ENCODE data around the gene HOXB4. TPM values are rescaled to one million over a fixed set of nuclear protein-coding genes. Genes with fewer than 3 reads are reported as not detected.

HOXB4 gene
- total RNA-seq, 4 donors from 2014 or later: 3.5 to 8.3 (median 5.0) TPM

DNA sequence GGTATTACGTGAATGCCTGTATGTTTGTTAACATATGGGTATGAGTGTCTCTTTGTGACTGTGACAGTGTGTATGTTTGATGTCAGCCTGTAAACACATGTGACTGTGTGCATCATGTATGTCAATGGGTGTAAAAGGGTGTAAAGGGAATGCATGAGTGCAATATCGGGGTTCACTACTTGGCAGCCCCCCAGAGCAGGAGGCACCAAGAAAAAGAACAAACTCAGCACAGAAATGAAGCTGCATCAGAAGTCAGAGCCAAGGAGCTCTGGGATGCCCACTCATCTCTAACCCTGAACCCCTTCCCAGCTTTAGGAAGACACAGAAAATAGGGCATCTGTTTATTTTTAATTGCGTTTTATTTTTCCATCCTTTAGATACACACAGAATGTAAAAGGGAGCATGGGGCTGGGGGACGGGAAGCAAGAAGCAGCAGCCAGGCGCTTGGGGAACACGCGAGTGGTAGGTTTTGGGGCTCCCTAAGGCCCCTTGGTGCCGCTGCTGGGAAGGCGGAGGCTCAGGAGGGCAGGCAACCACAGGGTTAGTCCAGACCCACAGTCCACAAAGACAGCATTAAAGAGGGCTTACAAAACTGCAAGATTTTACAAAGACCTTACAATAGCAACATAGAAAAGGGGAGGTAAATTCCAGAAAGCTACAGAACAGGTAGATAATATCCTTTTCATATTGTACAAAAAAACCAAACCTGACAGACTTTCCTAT, 28.9 kb upstream of the HOXB4 start:
- H3K4me3 ChIP-seq: no peak overlapping the region
- H3K27ac ChIP-seq (replicated peaks in 1 of 4): no peak overlapping the region
- H3K36me3 ChIP-seq: no peaks in the 10 kb centered on the region
- intact Hi-C loops (cut with DNase I): no loop called here
- H3K4me1 ChIP-seq: peaks cover 28 to 41% (median 35%) of the 10 kb centered on the region in 4 donors
- H3K27me3 ChIP-seq: peaks cover 32 to 100% (median 93%) of the 10 kb centered on the region in 4 donors
- TF ChIP-seq POLR2AphosphoS5 (IDR thresholded peaks at IDR 0.05) (no peak), POLR2A (IDR thresholded peaks at IDR 0.05; ENCODE audit: low read depth) (no peak), EP300 (IDR thresholded peaks at IDR 0.05) (no peak)
- TF ChIP-seq, protein P1, sequence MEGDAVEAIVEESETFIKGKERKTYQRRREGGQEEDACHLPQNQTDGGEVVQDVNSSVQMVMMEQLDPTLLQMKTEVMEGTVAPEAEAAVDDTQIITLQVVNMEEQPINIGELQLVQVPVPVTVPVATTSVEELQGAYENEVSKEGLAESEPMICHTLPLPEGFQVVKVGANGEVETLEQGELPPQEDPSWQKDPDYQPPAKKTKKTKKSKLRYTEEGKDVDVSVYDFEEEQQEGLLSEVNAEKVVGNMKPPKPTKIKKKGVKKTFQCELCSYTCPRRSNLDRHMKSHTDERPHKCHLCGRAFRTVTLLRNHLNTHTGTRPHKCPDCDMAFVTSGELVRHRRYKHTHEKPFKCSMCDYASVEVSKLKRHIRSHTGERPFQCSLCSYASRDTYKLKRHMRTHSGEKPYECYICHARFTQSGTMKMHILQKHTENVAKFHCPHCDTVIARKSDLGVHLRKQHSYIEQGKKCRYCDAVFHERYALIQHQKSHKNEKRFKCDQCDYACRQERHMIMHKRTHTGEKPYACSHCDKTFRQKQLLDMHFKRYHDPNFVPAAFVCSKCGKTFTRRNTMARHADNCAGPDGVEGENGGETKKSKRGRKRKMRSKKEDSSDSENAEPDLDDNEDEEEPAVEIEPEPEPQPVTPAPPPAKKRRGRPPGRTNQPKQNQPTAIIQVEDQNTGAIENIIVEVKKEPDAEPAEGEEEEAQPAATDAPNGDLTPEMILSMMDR (IDR thresholded peaks at IDR 0.05): no peak
- WGBS: 54% methylated on average over 9 of the region's 9 CpGs
- no peaks in the 10 kb centered on the region for H3K9me3 ChIP-seq
- no peak for DNase-seq (ENCODE audit: extremely low spot score)

DNA sequence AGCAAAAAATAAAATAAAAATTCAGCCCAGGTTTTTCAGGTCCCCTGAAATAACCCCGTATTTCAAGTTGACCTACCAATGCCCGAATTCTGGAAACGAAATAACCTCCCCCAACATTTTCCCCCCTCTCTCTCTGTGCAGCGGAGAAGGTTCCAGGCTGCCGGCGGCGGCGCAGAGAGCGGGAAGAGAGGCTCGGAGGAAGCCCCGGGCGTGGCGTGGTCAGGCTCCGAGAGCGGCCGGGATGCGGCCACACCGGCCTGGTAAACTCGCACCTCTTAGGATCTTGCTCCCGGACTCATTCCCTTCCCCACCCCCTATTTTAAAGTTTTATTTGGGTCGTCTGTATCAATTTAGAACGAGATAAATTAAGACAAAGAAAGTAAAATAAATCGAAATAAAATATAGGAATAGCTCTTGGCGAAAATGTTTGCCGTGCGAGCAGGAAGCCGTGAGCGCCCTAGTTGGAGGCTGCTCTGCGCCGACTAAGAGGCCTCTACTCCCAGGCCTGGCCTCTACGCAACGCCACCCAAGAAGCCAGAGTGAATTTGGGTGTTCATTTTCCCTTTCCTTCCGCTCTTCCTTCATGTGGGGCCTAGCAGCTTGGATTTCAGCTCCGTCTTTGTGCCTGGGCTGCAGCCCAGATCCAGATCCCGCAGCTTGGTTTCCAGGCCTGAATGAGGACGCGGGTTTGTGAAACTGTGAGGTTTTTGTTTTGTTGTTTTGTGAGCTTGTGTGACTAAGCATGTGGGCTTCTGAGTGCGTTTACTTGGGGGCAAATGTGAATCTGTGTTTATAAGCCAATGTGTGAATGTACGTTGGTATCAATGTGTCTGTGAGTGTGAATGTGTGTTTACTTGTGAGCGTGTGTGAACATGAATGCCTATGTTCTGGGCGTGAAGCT, 28.1 kb upstream of the HOXB4 start:
- intact Hi-C loops (cut with DNase I): no loop called here
- DNase-seq (ENCODE audit: extremely low spot score): no peak

DNA sequence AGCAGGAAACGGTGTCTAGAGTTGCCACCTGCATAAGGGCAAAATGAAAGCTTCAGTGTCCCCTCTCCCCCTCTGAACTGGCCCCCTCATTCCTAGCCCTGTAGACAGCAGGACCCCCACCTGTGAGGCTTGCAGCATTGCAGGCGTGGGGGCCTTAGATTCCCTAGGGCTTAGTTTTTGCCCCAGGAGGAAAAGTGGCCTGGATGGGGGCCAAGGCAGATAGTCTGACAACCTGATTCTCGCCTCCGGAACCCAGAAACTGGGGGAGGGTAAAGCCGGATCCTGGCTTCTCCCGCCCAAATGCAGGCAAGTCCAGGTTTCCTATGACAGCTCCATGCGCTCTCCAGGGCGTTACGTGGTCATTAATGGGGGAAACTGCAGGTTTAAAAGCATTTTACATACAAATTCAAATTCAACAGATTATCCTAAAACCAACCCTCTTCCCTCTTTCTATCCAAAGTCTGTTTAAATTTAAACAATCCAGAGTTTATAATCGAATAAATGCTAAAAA, 27.3 kb upstream of the HOXB4 start:
- Histone ChIP-seq H3K9me3 (no peaks in the 10 kb centered on the region), H3K36me3 (no peaks in the 10 kb centered on the region), H3K27ac (replicated peaks in 1 of 4) (no peak overlapping the region), H3K27me3 (peaks cover 24 to 100% (median 94%) of the 10 kb centered on the region in 4 donors), H3K4me3 (no peak overlapping the region), H3K4me1 (peaks cover 13 to 26% (median 21%) of the 10 kb centered on the region in 4 donors)
- no peak for DNase-seq (ENCODE audit: extremely low spot score)
- WGBS: 54% methylated on average over 6 of the region's 10 CpGs
- intact Hi-C loops (cut with DNase I): no loop called here
- no peak for TF ChIP-seq EP300 (IDR thresholded peaks at IDR 0.05)
- TF ChIP-seq, protein P1 (IDR thresholded peaks at IDR 0.05): no peak
- no peak for TF ChIP-seq POLR2AphosphoS5 (IDR thresholded peaks at IDR 0.05)
- TF ChIP-seq POLR2A (IDR thresholded peaks at IDR 0.05; ENCODE audit: low read depth): no peak

More for the DNA sequence above, 28.1 kb upstream of the HOXB4 start:
- H3K27me3 ChIP-seq: peaks cover 30 to 100% (median 94%) of the 10 kb centered on the region in 4 donors
- no peak overlapping the region for H3K27ac ChIP-seq (replicated peaks in 1 of 4)
- H3K9me3 ChIP-seq: no peaks in the 10 kb centered on the region
- WGBS: 50% methylated on average over 41 of the region's 41 CpGs
- H3K4me3 ChIP-seq: no peak overlapping the region
- H3K4me1 ChIP-seq: peaks cover 21 to 34% (median 29%) of the 10 kb centered on the region in 4 donors
- no peaks in the 10 kb centered on the region for H3K36me3 ChIP-seq
- TF ChIP-seq, protein P1 (IDR thresholded peaks at IDR 0.05): no peak
- no peak for TF ChIP-seq POLR2A (IDR thresholded peaks at IDR 0.05; ENCODE audit: low read depth)
- TF ChIP-seq POLR2AphosphoS5 (IDR thresholded peaks at IDR 0.05): no peak
- no peak for TF ChIP-seq EP300 (IDR thresholded peaks at IDR 0.05)

DNA sequence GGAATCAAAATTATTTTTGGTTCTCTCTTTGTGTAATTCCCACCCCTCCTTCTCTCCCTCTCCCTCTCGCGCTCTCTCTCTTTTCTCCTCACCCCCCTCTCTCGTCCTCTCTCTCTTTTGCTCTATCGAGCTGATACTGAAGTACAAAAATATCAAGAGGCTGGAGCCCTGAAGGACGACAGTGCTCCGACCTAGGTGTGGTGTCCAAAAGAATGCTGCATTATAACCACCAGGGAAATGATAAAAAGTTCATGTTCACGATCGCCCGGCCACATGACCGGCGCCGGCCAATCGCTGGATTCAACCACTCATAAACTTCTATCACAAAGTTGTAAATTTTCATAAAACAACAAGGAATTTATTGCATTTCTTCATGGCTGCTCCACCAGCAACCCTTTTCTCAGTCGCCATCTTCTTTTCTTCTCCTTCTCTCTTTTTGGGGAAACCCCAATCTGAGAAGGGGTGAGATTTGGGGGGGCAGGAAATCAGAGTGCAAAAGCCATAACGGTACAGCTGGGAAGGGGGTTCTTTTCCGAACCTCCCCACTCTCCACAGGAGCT, 26.7 kb upstream of the HOXB4 start, which contains the start of gene HOXB6:
Gene HOXB6, minus strand, starts transcription at position 217 of the 560 bp plus-strand sequence. CDS start 6,836 bp downstream, outside the sequence.
- intact Hi-C loops (cut with DNase I): no loop called here
- H3K9me3 ChIP-seq: no peaks in the 10 kb centered on the region
- peak within 1 kb of the TSS in 2 of 4 donors; percentile 8 to 16 for H3K4me3 ChIP-seq
- peaks cover 7 to 20% (median 15%) of the 10 kb centered on the region in 4 donors for H3K4me1 ChIP-seq
- no peak for DNase-seq (ENCODE audit: extremely low spot score)
- 17% methylated on average over 16 of the region's 16 CpGs for whole genome bisulfite sequencing
- peaks cover 18 to 100% (median 92%) of the 10 kb centered on the region in 4 donors for H3K27me3 ChIP-seq
- H3K27ac ChIP-seq (replicated peaks in 1 of 4): no peak within 1 kb of the TSS
- no peaks in the 10 kb centered on the region for H3K36me3 ChIP-seq
- TF ChIP-seq POLR2A (IDR thresholded peaks at IDR 0.05; ENCODE audit: low read depth) (no peak), POLR2AphosphoS5 (IDR thresholded peaks at IDR 0.05) (no peak), EP300 (IDR thresholded peaks at IDR 0.05) (no peak)
- TF ChIP-seq, protein P1 (IDR thresholded peaks at IDR 0.05): no peak

Measured in esophagus muscularis mucosa (tissue), 4 donors.